ENCODE measurements around the gene CDH10.

- TF ChIP-seq CTCF (conservative IDR thresholded peaks at IDR 0.05; ENCODE audit: low read length) = no peak
- TF ChIP-seq EZH2phosphoT487 (IDR thresholded peaks at IDR 0.05; ENCODE audit: borderline replicate concordance, low read depth, low read length) = no peak
Observed at GRCh38 chr5:24643880-24644279, 898 bp downstream of the CDH10 start.
